H9 (cell line): ENCODE data around the gene SPDEF. TPM values are rescaled to one million over a fixed set of nuclear protein-coding genes. Genes with fewer than 3 reads are reported as not detected.

ENCODE experiments used
- DNase-seq: peaks from one replicate; pipeline ENCODE4 v3.0.0-alpha.2; 2017
- H2AFZ ChIP-seq: one replicate; pipeline ENCODE4 v1.6.1; 2013; ENCODE audit warnings: mild to moderate bottlenecking, low read length, control low read depth, moderate library complexity
- H2AK5ac ChIP-seq: 2 replicates; pipeline ENCODE4 v1.6.1; 2013; ENCODE audit warnings: low read length, control low read depth, mixed read lengths; ENCODE audit not compliant: insufficient read length
- H2BK120ac ChIP-seq: one replicate; pipeline ENCODE4 v1.6.1; 2013; ENCODE audit warnings: low read depth, mild to moderate bottlenecking, low read length, control low read depth, inconsistent platforms; ENCODE audit not compliant: poor library complexity, severe bottlenecking
- H2BK12ac ChIP-seq: 2 replicates; pipeline ENCODE4 v1.6.1; 2013; ENCODE audit warnings: low read length, control low read depth, mixed read lengths, low read depth; ENCODE audit not compliant: insufficient read length
- H2BK15ac ChIP-seq: 2 replicates; pipeline ENCODE4 v1.6.1; 2013; ENCODE audit warnings: low read depth, low read length, control low read depth
- H2BK20ac ChIP-seq: one replicate; pipeline ENCODE4 v1.6.1; 2013; ENCODE audit warnings: low read depth, mild to moderate bottlenecking, low read length, control low read depth, inconsistent platforms; ENCODE audit not compliant: poor library complexity, severe bottlenecking
- H2BK5ac ChIP-seq: 2 replicates; pipeline ENCODE4 v1.6.1; 2013; ENCODE audit warnings: low read length, control low read depth, mixed read lengths; ENCODE audit not compliant: insufficient read length
- H3K14ac ChIP-seq: 2 replicates; pipeline ENCODE4 v1.6.1; 2013; ENCODE audit warnings: low read length, control low read depth; ENCODE audit not compliant: insufficient read depth
- H3K18ac ChIP-seq: 2 replicates; pipeline ENCODE4 v1.6.1; 2013; ENCODE audit warnings: low read depth, mild to moderate bottlenecking, mixed read lengths, low read length, control low read depth; ENCODE audit not compliant: insufficient read length
- H3K23ac ChIP-seq: 2 replicates; pipeline ENCODE4 v1.6.1; 2013; ENCODE audit warnings: low read length, control low read depth, mixed read lengths, low read depth; ENCODE audit not compliant: insufficient read length
- H3K23me2 ChIP-seq: 2 replicates; pipeline ENCODE4 v1.6.1; 2013; ENCODE audit warnings: low read depth, mild to moderate bottlenecking, mixed read lengths, low read length, control low read depth; ENCODE audit not compliant: insufficient read length, poor library complexity, severe bottlenecking
- H3K27ac ChIP-seq: 2 replicates; pipeline ENCODE4 v1.5.1; 2013; ENCODE audit warnings: low read length, control low read depth, mixed read lengths, low read depth; ENCODE audit not compliant: insufficient read length
- H3K27me3 ChIP-seq: 2 replicates; pipeline ENCODE4 v1.6.1; 2013; ENCODE audit warnings: low read length, control low read depth, inconsistent platforms; ENCODE audit not compliant: insufficient read depth
- H3K4ac ChIP-seq: 2 replicates; pipeline ENCODE4 v1.6.1; 2013; ENCODE audit warnings: low read depth, mild to moderate bottlenecking, control low read depth, inconsistent platforms, low read length, moderate library complexity
- H3K4me1 ChIP-seq: 2 replicates; pipeline ENCODE4 v1.6.1; 2013; ENCODE audit warnings: low read length, control low read depth, inconsistent platforms; ENCODE audit not compliant: insufficient read depth
- H3K4me2 ChIP-seq: 2 replicates; pipeline ENCODE4 v1.6.1; 2013; ENCODE audit warnings: low read length, control low read depth, mixed read lengths; ENCODE audit not compliant: insufficient read length, insufficient read depth
- H3K56ac ChIP-seq: 2 replicates; pipeline ENCODE4 v1.6.1; 2013; ENCODE audit warnings: low read depth, mild to moderate bottlenecking, mixed read lengths, low read length, control low read depth; ENCODE audit not compliant: insufficient read length
- H3K79me1 ChIP-seq: 2 replicates; pipeline ENCODE4 v1.6.1; 2013; ENCODE audit warnings: low read depth, mild to moderate bottlenecking, moderate library complexity, low read length, control low read depth, inconsistent platforms; ENCODE audit not compliant: insufficient read depth, poor library complexity, severe bottlenecking
- H3K79me2 ChIP-seq: 2 replicates; pipeline ENCODE4 v1.6.1; 2013; ENCODE audit warnings: low read length, control low read depth, inconsistent platforms; ENCODE audit not compliant: insufficient read depth
- H3K9ac ChIP-seq: 2 replicates; pipeline ENCODE4 v1.6.1; 2013; ENCODE audit warnings: low read length, control low read depth, mixed read lengths; ENCODE audit not compliant: insufficient read length; ENCODE audit errors: extremely low read depth
- H3K9me3 ChIP-seq: one replicate; pipeline ENCODE4 v1.6.1; 2013; ENCODE audit warnings: low read depth, low read length, inconsistent platforms; ENCODE audit not compliant: control insufficient read depth
- H3T11ph ChIP-seq: one replicate; pipeline ENCODE4 v1.6.1; 2013; ENCODE audit warnings: mild to moderate bottlenecking, low read length, control low read depth, inconsistent platforms
- H4K20me1 ChIP-seq: one replicate; pipeline ENCODE4 v1.6.1; 2013; ENCODE audit not compliant: control insufficient read depth, insufficient read length, insufficient read depth
- H4K5ac ChIP-seq: 2 replicates; pipeline ENCODE4 v1.6.1; 2013; ENCODE audit warnings: low read depth, mild to moderate bottlenecking, mixed read lengths, low read length, control low read depth; ENCODE audit not compliant: insufficient read length
- H4K8ac ChIP-seq: replicated peaks from 2 replicates; pipeline ENCODE4 v1.6.1; 2013; ENCODE audit warnings: low read length, control low read depth, mixed read lengths, low read depth; ENCODE audit not compliant: insufficient read length
- H4K91ac ChIP-seq: 2 replicates; pipeline ENCODE4 v1.6.1; 2013; ENCODE audit warnings: low read depth, mild to moderate bottlenecking, moderate library complexity, mixed read lengths, low read length, control low read depth; ENCODE audit not compliant: insufficient read length
- H3K27ac Mint-ChIP-seq, 3 experiments: 2 replicates in 2 of 3; 3 replicates in 1 of 3; pipeline ENCODE4 v1.8.0; 2020 to 2021; ENCODE audit warnings: mixed read lengths in 3 of 3, mild to moderate bottlenecking in 1 of 3, moderate library complexity in 1 of 3
- H3K27me3 Mint-ChIP-seq: 2 replicates; pipeline ENCODE4 v1.8.0; 2021; ENCODE audit warnings: low read depth, mild to moderate bottlenecking, moderate library complexity, mixed read lengths
- H3K36me3 Mint-ChIP-seq, 3 experiments: 2 replicates in 2 of 3; 3 replicates in 1 of 3; pipeline ENCODE4 v1.8.0; 2020 to 2021; ENCODE audit warnings: low read depth in 3 of 3, mixed read lengths in 3 of 3; ENCODE audit not compliant: insufficient read depth in 1 of 3
- H3K4me1 Mint-ChIP-seq, 2 experiments: 2 replicates each; pipeline ENCODE4 v1.8.0; 2020; ENCODE audit warnings: mixed read lengths in 2 of 2
- H3K4me3 Mint-ChIP-seq, 2 experiments: 2 replicates in 1 of 2; 3 replicates in 1 of 2; pipeline ENCODE4 v1.8.0; 2020 to 2021; ENCODE audit warnings: mild to moderate bottlenecking in 2 of 2, mixed read lengths in 2 of 2, moderate library complexity in 1 of 2
- H3K9me3 Mint-ChIP-seq, 2 experiments: 2 replicates in 1 of 2; 3 replicates in 1 of 2; pipeline ENCODE4 v1.8.0; 2020; ENCODE audit warnings: mild to moderate bottlenecking in 2 of 2, mixed read lengths in 2 of 2, moderate library complexity in 1 of 2
- CTCF ChIP-seq: fragments of 200-600 bp; sonication (generic); conservative IDR thresholded peaks from 3 replicates; pipeline ENCODE4 v1.8.0; 2021; ENCODE audit warnings: antibody characterized with exemption, mild to moderate bottlenecking
- WGBS: extraction: QIAGEN DNeasy Blood & Tissue Kit; methylation state at CpG from one replicate; pipeline ENCODE4 v1.1.7; 2013; ENCODE audit warnings: missing lambda C conversion rate, low lambda C conversion rate, mixed read lengths; ENCODE audit not compliant: insufficient read length; ENCODE audit errors: extremely low coverage; 5-methylcytosine and 5-hydroxymethylcytosine counted together
- total RNA-seq: library from RNA; stranded (reverse); gene quantifications from 2 replicates; pipeline ENCODE4 v1.2.1, GENCODE V29; 2021

The SPDEF gene
- total RNA-seq, 1 experiment from 2014 or later = 0.15 TPM

- TF ChIP-seq CTCF = no peak
- H4K91ac ChIP-seq = no peak overlapping the region
- no peak overlapping the region for H2AFZ ChIP-seq
- no peak overlapping the region for H2AK5ac ChIP-seq
- H3T11ph ChIP-seq = no peak overlapping the region
- no peaks in the 10 kb centered on the region for H3K23me2 ChIP-seq
- Mint-ChIP-seq H3K36me3 (peaks cover 0 to 3% (median 0%) of the 10 kb centered on the region in 3 experiments; a peak in 2 of 7 replicates), H3K4me1 (peaks cover 8 to 41% of the 10 kb centered on the region in 2 experiments), H3K9me3 (no peaks in the 10 kb centered on the region), H3K27me3 (no peaks in the 10 kb centered on the region; the same call in 1 of the 2 replicates), H3K27ac (no peak overlapping the region), H3K4me3 (no peak overlapping the region)
- no peak overlapping the region for H3K56ac ChIP-seq
- H4K8ac ChIP-seq = no peak overlapping the region
- no peaks in the 10 kb centered on the region for H3K4me1 ChIP-seq
- no peak overlapping the region for H2BK120ac ChIP-seq
- H3K9ac ChIP-seq = no peak overlapping the region
- no peaks in the 10 kb centered on the region for H3K79me1 ChIP-seq
- H2BK5ac ChIP-seq = no peak overlapping the region
- no peaks in the 10 kb centered on the region for H3K79me2 ChIP-seq
- H2BK12ac ChIP-seq = no peak overlapping the region
- H3K27me3 ChIP-seq = no peaks in the 10 kb centered on the region
- no peaks in the 10 kb centered on the region for H4K20me1 ChIP-seq
- no peak overlapping the region for H4K5ac ChIP-seq
- no peaks in the 10 kb centered on the region for H3K9me3 ChIP-seq
- no peak overlapping the region for H3K27ac ChIP-seq
- H2BK20ac ChIP-seq = no peak overlapping the region
- H3K23ac ChIP-seq = no peak overlapping the region
- H3K18ac ChIP-seq = no peak overlapping the region
- H3K4me2 ChIP-seq = no peak overlapping the region
- DNase-seq = no peak
- no peak overlapping the region for H3K4ac ChIP-seq
- H3K14ac ChIP-seq = no peak overlapping the region
- H2BK15ac ChIP-seq = no peak overlapping the region
- no CpG with 5 or more reads among the region's 11 CpGs for WGBS
Observed at GRCh38 chr6:34535646-34536045, 20.5 kb downstream of the SPDEF start.
